PC-3 (cell line): ENCODE data around the gene CSNK1G1. TPM values are rescaled to one million over a fixed set of nuclear protein-coding genes. Genes with fewer than 3 reads are reported as not detected.

Experiments used
- ATAC-seq: fragments of 200-7000 bp; cut with Tn5 transposase; 2 replicates; pipeline ENCODE4 v1.9.1; 2020; ENCODE audit warnings: mild to moderate bottlenecking, moderate library complexity
- BruUV-seq: library from RNA; stranded (reverse); fragments of 400-500 nt; replicated peaks from 2 replicates; lab custom pipeline; 2021; lab: Mats Ljungman, UMichigan
- CTCF ChIA-PET: fragments of 300-600 bp; sonication (Branson Sonifier 250); formaldehyde crosslinking; loops from one replicate; lab custom pipeline; 2022; ENCODE audit warnings: antibody characterized with exemption; lab: Charles Lee
- POLR2A ChIA-PET: fragments of 300-600 bp; sonication (Branson Sonifier 250); formaldehyde crosslinking; loops from one replicate; lab custom pipeline; 2022; ENCODE audit warnings: antibody characterized with exemption; ENCODE audit not compliant: unreplicated experiment; lab: Charles Lee
- DNase-seq: peaks from one replicate; pipeline ENCODE4 v3.0.0-alpha.2; 2015
- H2AFZ ChIP-seq: fragments of 300-600 bp; sonication (generic); 2 replicates; pipeline ENCODE4 v1.6.0; 2016; ENCODE audit warnings: antibody characterized with exemption, low read length
- H3F3A ChIP-seq: fragments of 300-600 bp; sonication (generic); one replicate; pipeline ENCODE4 v1.6.0; 2017; ENCODE audit warnings: antibody characterized with exemption, low read length, control low read depth, mild to moderate bottlenecking; ENCODE audit not compliant: unreplicated experiment
- H3K27ac ChIP-seq: fragments of 300-600 bp; sonication (generic); 2 replicates; pipeline ENCODE4 v1.5.1; 2016; ENCODE audit warnings: mild to moderate bottlenecking, low read length
- H3K27me3 ChIP-seq: fragments of 300-600 bp; sonication (generic); 2 replicates; pipeline ENCODE4 v1.6.1; 2016; ENCODE audit warnings: low read length, mixed read lengths
- H3K36me3 ChIP-seq: fragments of 300-600 bp; sonication (generic); 2 replicates; pipeline ENCODE4 v1.6.1; 2016; ENCODE audit warnings: low read depth, mixed run types, low read length, mixed read lengths
- H3K4me1 ChIP-seq: fragments of 300-600 bp; sonication (generic); 2 replicates; pipeline ENCODE4 v1.5.1; 2016; ENCODE audit warnings: low read length; ENCODE audit not compliant: insufficient read depth
- H3K4me2 ChIP-seq: fragments of 300-600 bp; sonication (generic); 2 replicates; pipeline ENCODE4 v1.6.0; 2016; ENCODE audit warnings: low read length
- H3K4me3 ChIP-seq: fragments of 300-600 bp; sonication (generic); 2 replicates; pipeline ENCODE4 v1.5.1; 2016; ENCODE audit warnings: mild to moderate bottlenecking, low read length, mixed read lengths
- H3K79me2 ChIP-seq: fragments of 300-600 bp; sonication (generic); 2 replicates; pipeline ENCODE4 v1.6.1; 2017; ENCODE audit warnings: low read length, mixed read lengths
- H3K9ac ChIP-seq: fragments of 300-600 bp; sonication (generic); 2 replicates; pipeline ENCODE4 v1.6.0; 2016; ENCODE audit warnings: mild to moderate bottlenecking, low read length
- H3K9me2 ChIP-seq: fragments of 300-600 bp; sonication (generic); replicated peaks from 2 replicates; pipeline ENCODE4 v1.6.1; 2016; ENCODE audit warnings: mixed run types, low read length, mixed read lengths
- H3K9me3 ChIP-seq: fragments of 300-600 bp; sonication (generic); 2 replicates; pipeline ENCODE4 v1.6.1; 2016; ENCODE audit warnings: low read length, mixed read lengths
- H4K20me1 ChIP-seq: fragments of 300-600 bp; sonication (generic); 2 replicates; pipeline ENCODE4 v1.6.1; 2016; ENCODE audit warnings: low read length, mixed read lengths
- CTCF ChIP-seq: fragments of 300-600 bp; sonication (generic); conservative IDR thresholded peaks from 2 replicates; pipeline ENCODE4 v1.5.1; 2017; ENCODE audit warnings: antibody characterized with exemption, low read depth, mild to moderate bottlenecking, low read length
- EZH2 ChIP-seq: fragments of 300-600 bp; sonication (generic); IDR thresholded peaks from one replicate; pipeline ENCODE4 v1.6.1; 2017; ENCODE audit warnings: antibody characterized with exemption, mild to moderate bottlenecking, low read length; ENCODE audit not compliant: unreplicated experiment
- EZH2phosphoT487 ChIP-seq: fragments of 300-600 bp; sonication (generic); IDR thresholded peaks from 2 replicates; pipeline ENCODE4 v1.6.1; 2018; ENCODE audit warnings: mild to moderate bottlenecking, antibody characterized with exemption, low read length, borderline replicate concordance
- intact Hi-C: fragments of 100-400 bp; cut with micrococcal nuclease; formaldehyde crosslinking; loops from 2 replicates; pipeline ENCODE4 v1.9.0; 2023
- total RNA-seq: library from RNA; depleted of rRNA; stranded (reverse); fragments of >200 nt; gene quantifications from 2 replicates; pipeline ENCODE4 v1.2.3, GENCODE V29; 2014

Gene CSNK1G1
- total RNA-seq, 1 experiment from 2014 or later: 9.8 TPM

GRCh38 chr15:64341961-64342360 lies 14.0 kb downstream of the CSNK1G1 start:
- Histone ChIP-seq H3K4me3 (no peak overlapping the region), H3F3A (peaks cover 5% of the 10 kb centered on the region), H3K4me1 (peaks cover 18% of the 10 kb centered on the region), H3K27ac (peak overlapping the region; percentile 60), H3K36me3 (no peaks in the 10 kb centered on the region), H3K79me2 (peaks cover 27% of the 10 kb centered on the region), H3K9ac (no peak overlapping the region), H4K20me1 (no peaks in the 10 kb centered on the region), H2AFZ (no peak overlapping the region), H3K9me2 (no peaks in the 10 kb centered on the region), H3K27me3 (no peaks in the 10 kb centered on the region), H3K4me2 (peak overlapping the region; percentile 29), H3K9me3 (no peaks in the 10 kb centered on the region)
- intact Hi-C loops: no loop called here
- no peak for TF ChIP-seq EZH2phosphoT487
- no peak for TF ChIP-seq EZH2
- TF ChIP-seq CTCF: no peak
- ChIA-PET CTCF (no interaction called here), POLR2A (no interaction called here)
- ATAC-seq: no peak
- no peak for DNase-seq
- no TSS peak for BruUV-seq

GRCh38 chr15:64340355-64340754 lies 15.6 kb downstream of the CSNK1G1 start:
- Histone ChIP-seq H3K9ac (no peak overlapping the region), H4K20me1 (no peaks in the 10 kb centered on the region), H3K79me2 (peaks cover 22% of the 10 kb centered on the region), H2AFZ (no peak overlapping the region), H3K4me1 (peaks cover 18% of the 10 kb centered on the region), H3K36me3 (no peaks in the 10 kb centered on the region), H3K4me3 (no peak overlapping the region), H3F3A (peaks cover 5% of the 10 kb centered on the region), H3K27me3 (no peaks in the 10 kb centered on the region), H3K4me2 (no peak overlapping the region), H3K9me3 (no peaks in the 10 kb centered on the region), H3K9me2 (no peaks in the 10 kb centered on the region), H3K27ac (no peak overlapping the region)
- intact Hi-C loops: no loop called here
- ChIA-PET POLR2A (no interaction called here), CTCF (no interaction called here)
- TF ChIP-seq EZH2phosphoT487 (no peak), EZH2 (no peak), CTCF (no peak)
- DNase-seq (no peak), ATAC-seq (no peak)
- no TSS peak for BruUV-seq

- Histone ChIP-seq H3K4me1 (peaks cover 11% of the 10 kb centered on the region), H4K20me1 (no peaks in the 10 kb centered on the region), H3K4me3 (no peak overlapping the region), H3K27me3 (no peaks in the 10 kb centered on the region), H3K9ac (no peak overlapping the region), H3K36me3 (peaks cover 5% of the 10 kb centered on the region; the same call in 1 of the 2 replicates), H3F3A (peaks cover 5% of the 10 kb centered on the region), H3K27ac (no peak overlapping the region), H3K9me3 (no peaks in the 10 kb centered on the region), H2AFZ (no peak overlapping the region), H3K79me2 (peaks cover 12% of the 10 kb centered on the region), H3K4me2 (no peak overlapping the region), H3K9me2 (no peaks in the 10 kb centered on the region)
- ATAC-seq (no peak), DNase-seq (no peak)
- CTCF ChIA-PET: no interaction called here
- BruUV-seq: no TSS peak
- intact Hi-C loops: no loop called here
- POLR2A ChIA-PET: no interaction called here
- TF ChIP-seq EZH2 (no peak), CTCF (no peak), EZH2phosphoT487 (no peak)
These were observed 18.2 kb downstream of the CSNK1G1 start for GRCh38 chr15:64337761-64338160.
